ENCODE data around the gene FRMD4B. TPM values are rescaled to one million over a fixed set of nuclear protein-coding genes. Genes with fewer than 3 reads are reported as not detected.

Gene FRMD4B
- total and polyA plus RNA-seq, 10 of the 15 experiments (the other 5 are each of a cell fraction or from before 2014, with no cell fraction given), result 3.9 to 11.4 (median 8.0) TPM

DNA sequence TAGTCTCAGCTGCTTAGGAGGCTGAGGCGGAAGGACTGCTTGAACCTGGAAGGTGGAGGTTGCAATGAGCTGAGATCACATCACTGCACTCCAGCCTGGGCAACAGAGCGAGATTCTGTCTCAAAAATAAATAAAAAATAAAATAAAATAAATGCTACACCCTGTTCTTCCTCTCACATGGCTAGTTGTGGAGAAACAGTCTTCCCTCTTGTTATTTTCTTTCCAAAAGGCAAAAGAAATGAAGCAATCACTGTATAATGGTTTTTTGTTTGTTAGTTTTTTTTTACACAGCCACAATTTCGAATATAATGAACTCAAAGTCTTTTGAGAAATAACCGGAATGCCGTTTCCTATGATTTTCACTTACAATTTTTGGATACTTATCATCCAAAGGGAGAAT is 4.9 kb upstream of the FRMD4B start:
- Histone ChIP-seq H3K4me1 (ENCODE audit: control insufficient read depth, insufficient read depth, low read length) (no peaks in the 10 kb centered on the region), H3K27ac (ENCODE audit: control insufficient read depth, insufficient read depth) (no peak overlapping the region), H3K9me3 (replicated peaks; ENCODE audit: control insufficient read depth, insufficient read depth, low read length) (no peaks in the 10 kb centered on the region), H3K79me2 (ENCODE audit: control insufficient read depth, insufficient read depth, low read length) (no peaks in the 10 kb centered on the region), H4K20me1 (ENCODE audit: control insufficient read depth, insufficient read depth) (no peaks in the 10 kb centered on the region), H3K27me3 (replicated peaks in 1 of 2; ENCODE audit: control insufficient read depth in 2 of 2, insufficient read depth in 2 of 2, low read length in 1 of 2) (peaks cover 4 to 7% of the 10 kb centered on the region in 2 experiments), H3K9ac (ENCODE audit: control insufficient read depth, insufficient read depth, low read length) (no peak overlapping the region), H3K4me2 (ENCODE audit: control insufficient read depth, insufficient read depth) (no peak overlapping the region), H3K4me3 (no peak overlapping the region), H3K36me3 (ENCODE audit: control insufficient read depth in 2 of 2, insufficient read depth in 2 of 2, low read length in 1 of 2) (no peaks in the 10 kb centered on the region), H2AFZ (ENCODE audit: control insufficient read depth, low read depth, low read length) (no peak overlapping the region)
- intact Hi-C loops (cut with micrococcal nuclease; ENCODE audit: unreplicated experiment) (no loop called here), in situ Hi-C loops (cut with MboI) (no loop called here)
- WGBS (ENCODE audit: insufficient coverage, insufficient replicate concordance, low lambda C conversion rate, missing lambda C conversion rate), result 17% methylated on average over 5 of the region's 5 CpGs
- RAD21 ChIA-PET (ENCODE audit: unreplicated experiment), result no interaction called here
- SMC1A ChIA-PET (ENCODE audit: uncharacterized antibody, unreplicated experiment), result interaction anchor here (0.6 kb wide), 1 partner anchor 1908 kb away, joined by 3 read pairs; no protein-coding TSS in a partner anchor
- TF ChIP-seq MEF2B (IDR thresholded peaks at IDR 0.05; ENCODE audit: partially characterized antibody, poor library complexity, severe bottlenecking), result no peak
- TF ChIP-seq SIN3A (IDR thresholded peaks at IDR 0.05; ENCODE audit: low read depth, low read length), result no peak
- TF ChIP-seq, protein P1, sequence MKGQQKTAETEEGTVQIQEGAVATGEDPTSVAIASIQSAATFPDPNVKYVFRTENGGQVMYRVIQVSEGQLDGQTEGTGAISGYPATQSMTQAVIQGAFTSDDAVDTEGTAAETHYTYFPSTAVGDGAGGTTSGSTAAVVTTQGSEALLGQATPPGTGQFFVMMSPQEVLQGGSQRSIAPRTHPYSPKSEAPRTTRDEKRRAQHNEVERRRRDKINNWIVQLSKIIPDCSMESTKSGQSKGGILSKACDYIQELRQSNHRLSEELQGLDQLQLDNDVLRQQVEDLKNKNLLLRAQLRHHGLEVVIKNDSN (IDR thresholded peaks at IDR 0.05; ENCODE audit: borderline replicate concordance, extremely low read length, insufficient read depth, low read depth, low read length), result no peak
- no peak for TF ChIP-seq ZNF622 (IDR thresholded peaks at IDR 0.05)
- no peak for TF ChIP-seq MYB (IDR thresholded peaks at IDR 0.05; ENCODE audit: borderline replicate concordance, low read depth, low read length)
- TF ChIP-seq YBX1 (IDR thresholded peaks at IDR 0.05), result no peak
- no peak for TF ChIP-seq ASH2L (IDR thresholded peaks at IDR 0.05; ENCODE audit: borderline replicate concordance, low read depth)
- TF ChIP-seq CBFB (IDR thresholded peaks at IDR 0.05; ENCODE audit: low read depth), result no peak
- TF ChIP-seq, protein P2, sequence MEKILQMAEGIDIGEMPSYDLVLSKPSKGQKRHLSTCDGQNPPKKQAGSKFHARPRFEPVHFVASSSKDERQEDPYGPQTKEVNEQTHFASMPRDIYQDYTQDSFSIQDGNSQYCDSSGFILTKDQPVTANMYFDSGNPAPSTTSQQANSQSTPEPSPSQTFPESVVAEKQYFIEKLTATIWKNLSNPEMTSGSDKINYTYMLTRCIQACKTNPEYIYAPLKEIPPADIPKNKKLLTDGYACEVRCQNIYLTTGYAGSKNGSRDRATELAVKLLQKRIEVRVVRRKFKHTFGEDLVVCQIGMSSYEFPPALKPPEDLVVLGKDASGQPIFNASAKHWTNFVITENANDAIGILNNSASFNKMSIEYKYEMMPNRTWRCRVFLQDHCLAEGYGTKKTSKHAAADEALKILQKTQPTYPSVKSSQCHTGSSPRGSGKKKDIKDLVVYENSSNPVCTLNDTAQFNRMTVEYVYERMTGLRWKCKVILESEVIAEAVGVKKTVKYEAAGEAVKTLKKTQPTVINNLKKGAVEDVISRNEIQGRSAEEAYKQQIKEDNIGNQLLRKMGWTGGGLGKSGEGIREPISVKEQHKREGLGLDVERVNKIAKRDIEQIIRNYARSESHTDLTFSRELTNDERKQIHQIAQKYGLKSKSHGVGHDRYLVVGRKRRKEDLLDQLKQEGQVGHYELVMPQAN (conservative IDR thresholded peaks at IDR 0.05), result no peak
- no peak for TF ChIP-seq CREM (IDR thresholded peaks at IDR 0.05; ENCODE audit: low read depth)
- TF ChIP-seq PAX5 (IDR thresholded peaks at IDR 0.05; ENCODE audit: borderline replicate concordance, low read depth, low read length), result no peak
- TF ChIP-seq, protein P3, sequence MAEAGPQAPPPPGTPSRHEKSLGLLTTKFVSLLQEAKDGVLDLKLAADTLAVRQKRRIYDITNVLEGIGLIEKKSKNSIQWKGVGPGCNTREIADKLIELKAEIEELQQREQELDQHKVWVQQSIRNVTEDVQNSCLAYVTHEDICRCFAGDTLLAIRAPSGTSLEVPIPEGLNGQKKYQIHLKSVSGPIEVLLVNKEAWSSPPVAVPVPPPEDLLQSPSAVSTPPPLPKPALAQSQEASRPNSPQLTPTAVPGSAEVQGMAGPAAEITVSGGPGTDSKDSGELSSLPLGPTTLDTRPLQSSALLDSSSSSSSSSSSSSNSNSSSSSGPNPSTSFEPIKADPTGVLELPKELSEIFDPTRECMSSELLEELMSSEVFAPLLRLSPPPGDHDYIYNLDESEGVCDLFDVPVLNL (IDR thresholded peaks at IDR 0.05; ENCODE audit: low read depth, low read length), result no peak
- TF ChIP-seq NBN (IDR thresholded peaks at IDR 0.05), result no peak
- no peak for TF ChIP-seq MTA2 (IDR thresholded peaks at IDR 0.05; ENCODE audit: low read depth)
- no peak for TF ChIP-seq TAF1 (IDR thresholded peaks at IDR 0.05; ENCODE audit: borderline replicate concordance, low read depth, low read length)
- TF ChIP-seq, protein P4, sequence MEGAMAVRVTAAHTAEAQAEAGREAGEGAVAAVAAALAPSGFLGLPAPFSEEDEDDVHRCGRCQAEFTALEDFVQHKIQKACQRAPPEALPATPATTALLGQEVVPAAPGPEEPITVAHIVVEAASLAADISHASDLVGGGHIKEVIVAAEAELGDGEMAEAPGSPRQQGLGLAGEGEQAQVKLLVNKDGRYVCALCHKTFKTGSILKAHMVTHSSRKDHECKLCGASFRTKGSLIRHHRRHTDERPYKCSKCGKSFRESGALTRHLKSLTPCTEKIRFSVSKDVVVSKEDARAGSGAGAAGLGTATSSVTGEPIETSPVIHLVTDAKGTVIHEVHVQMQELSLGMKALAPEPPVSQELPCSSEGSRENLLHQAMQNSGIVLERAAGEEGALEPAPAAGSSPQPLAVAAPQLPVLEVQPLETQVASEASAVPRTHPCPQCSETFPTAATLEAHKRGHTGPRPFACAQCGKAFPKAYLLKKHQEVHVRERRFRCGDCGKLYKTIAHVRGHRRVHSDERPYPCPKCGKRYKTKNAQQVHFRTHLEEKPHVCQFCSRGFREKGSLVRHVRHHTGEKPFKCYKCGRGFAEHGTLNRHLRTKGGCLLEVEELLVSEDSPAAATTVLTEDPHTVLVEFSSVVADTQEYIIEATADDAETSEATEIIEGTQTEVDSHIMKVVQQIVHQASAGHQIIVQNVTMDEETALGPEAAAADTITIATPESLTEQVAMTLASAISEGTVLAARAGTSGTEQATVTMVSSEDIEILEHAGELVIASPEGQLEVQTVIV (IDR thresholded peaks at IDR 0.05; ENCODE audit: borderline replicate concordance, partially characterized antibody), result no peak
- no peak for TF ChIP-seq SMAD5 (IDR thresholded peaks at IDR 0.05; ENCODE audit: low read depth)
- TF ChIP-seq CHD2 (IDR thresholded peaks at IDR 0.05; ENCODE audit: borderline replicate concordance, low read depth, low read length), result no peak
- no peak for TF ChIP-seq TBL1XR1 (IDR thresholded peaks at IDR 0.05; ENCODE audit: low read depth, low read length)
- no peak for TF ChIP-seq RCOR1 (conservative IDR thresholded peaks at IDR 0.05; ENCODE audit: low read depth, low read length)
- no peak for ATAC-seq
- no peak for FAIRE-seq
- POLR2A ChIA-PET, result no interaction called here
- no peak for DNase-seq (ENCODE audit: low read depth, low spot score)
- CTCF ChIA-PET, result no interaction called here
- no TSS peak for BruUV-seq (replicated peaks)
